ENCODE data around the gene HOXC4. TPM values are rescaled to one million over a fixed set of nuclear protein-coding genes. Genes with fewer than 3 reads are reported as not detected.
"Not testable (repeated sequence)": the region's sequence is repeated elsewhere in the genome, so short reads cannot be mapped to it uniquely, and the experiment has no call there.

Gene HOXC4
- total RNA-seq, 4 donors from 2014 or later, result 1.1 to 3.1 (median 1.3) TPM

- intact Hi-C loops (cut with DNase I), result no loop called here
- Histone ChIP-seq H3K27ac (peak overlapping the region; percentile 90 to 94 (median 91)), H3K9me3 (no peaks in the 10 kb centered on the region), H3K4me1 (peaks cover 0 to 37% (median 0%) of the 10 kb centered on the region in 3 donors), H3K4me3 (peak overlapping the region; percentile 28 to 62 (median 50)), H3K36me3 (no peaks in the 10 kb centered on the region), H3K27me3 (no peaks in the 10 kb centered on the region)
- WGBS, 2 donors, result 0 to 3% methylated on average over 14 to 16 of the region's 36 CpGs
- no peak for DNase-seq
- TF ChIP-seq CTCF (IDR thresholded peaks at IDR 0.05), result no peak
- no peak for TF ChIP-seq POLR2A (IDR thresholded peaks at IDR 0.05)
Observed at GRCh38 chr12:54082397-54082892, 28.8 kb downstream of the HOXC4 start.

- H3K4me3 ChIP-seq; DNase-seq; H3K36me3 ChIP-seq; H3K9me3 ChIP-seq; intact Hi-C loops (cut with DNase I); H3K27ac ChIP-seq: not testable (repeated sequence)
- peaks cover 0 to 13% (median 0%) of the 10 kb centered on the region in 3 donors for H3K4me1 ChIP-seq
- H3K27me3 ChIP-seq, result peaks cover 0 to 21% (median 0%) of the 10 kb centered on the region in 4 donors
Observed at GRCh38 chr12:54088011-54088410, 34.4 kb downstream of the HOXC4 start.

GRCh38 chr12:54089465-54089864 lies 35.8 kb downstream of the HOXC4 start:
- H3K27ac ChIP-seq; H3K9me3 ChIP-seq; DNase-seq; H3K4me1 ChIP-seq; intact Hi-C loops (cut with DNase I); H3K4me3 ChIP-seq; H3K36me3 ChIP-seq: not testable (repeated sequence)
- peaks cover 0 to 21% (median 0%) of the 10 kb centered on the region in 4 donors for H3K27me3 ChIP-seq
- 81 to 96% methylated on average over 6 of the region's 6 CpGs for WGBS, 2 donors

- Histone ChIP-seq H3K27me3 (peaks cover 0 to 21% (median 0%) of the 10 kb centered on the region in 4 donors), H3K4me3 (peak overlapping the region in 3 of 4 donors; percentile 31 to 54 (median 32))
- 0 to 1% methylated on average over 9 to 14 of the region's 37 CpGs for WGBS, 2 donors
- H3K9me3 ChIP-seq; H3K27ac ChIP-seq; intact Hi-C loops (cut with DNase I); H3K36me3 ChIP-seq; DNase-seq; H3K4me1 ChIP-seq: not testable (repeated sequence)
Observed at GRCh38 chr12:54090312-54090711, 36.7 kb downstream of the HOXC4 start.

GRCh38 chr12:54092943-54093342 lies 39.3 kb downstream of the HOXC4 start:
- H3K4me1 ChIP-seq; H3K27ac ChIP-seq; H3K9me3 ChIP-seq; intact Hi-C loops (cut with DNase I); H3K36me3 ChIP-seq; DNase-seq; H3K4me3 ChIP-seq: not testable (repeated sequence)
- WGBS, 2 donors, result 40 to 43% methylated on average over 2 of the region's 2 CpGs
- peaks cover 0 to 21% (median 0%) of the 10 kb centered on the region in 4 donors for H3K27me3 ChIP-seq

GRCh38 chr12:54095928-54096327 lies 42.3 kb downstream of the HOXC4 start:
- 59 to 70% methylated on average over 5 of the region's 5 CpGs for WGBS, 2 donors
- H3K27ac ChIP-seq; H3K4me1 ChIP-seq; H3K36me3 ChIP-seq; intact Hi-C loops (cut with DNase I); DNase-seq; H3K27me3 ChIP-seq; H3K9me3 ChIP-seq; H3K4me3 ChIP-seq: not testable (repeated sequence)

GRCh38 chr12:54098644-54099043 lies 45.0 kb downstream of the HOXC4 start:
- H3K4me3 ChIP-seq; intact Hi-C loops (cut with DNase I); H3K36me3 ChIP-seq; DNase-seq; H3K9me3 ChIP-seq; H3K27me3 ChIP-seq; H3K27ac ChIP-seq; H3K4me1 ChIP-seq: not testable (repeated sequence)
- WGBS, 2 donors, result 75 to 78% methylated on average over 2 of the region's 2 CpGs

- intact Hi-C loops (cut with DNase I); H3K9me3 ChIP-seq; H3K4me1 ChIP-seq; DNase-seq; H3K27ac ChIP-seq; H3K36me3 ChIP-seq; H3K4me3 ChIP-seq: not testable (repeated sequence)
- 76 to 78% methylated on average over 6 of the region's 6 CpGs for WGBS, 2 donors
- H3K27me3 ChIP-seq, result peaks cover 0 to 11% (median 0%) of the 10 kb centered on the region in 4 donors
Observed at GRCh38 chr12:54100588-54100987, 47.0 kb downstream of the HOXC4 start.

GRCh38 chr12:54102223-54102622 lies 48.6 kb downstream of the HOXC4 start:
- WGBS, 2 donors, result 53 to 76% methylated on average over 5 to 6 of the region's 6 CpGs
- H3K36me3 ChIP-seq; H3K27ac ChIP-seq; intact Hi-C loops (cut with DNase I); H3K4me1 ChIP-seq; H3K9me3 ChIP-seq; DNase-seq; H3K4me3 ChIP-seq: not testable (repeated sequence)
- H3K27me3 ChIP-seq, result peaks cover 0 to 24% (median 0%) of the 10 kb centered on the region in 4 donors

- H3K4me1 ChIP-seq; H3K9me3 ChIP-seq; H3K27ac ChIP-seq; intact Hi-C loops (cut with DNase I); H3K36me3 ChIP-seq; H3K4me3 ChIP-seq; DNase-seq: not testable (repeated sequence)
- no CpG with 5 or more reads among the region's 1 CpG for WGBS, 2 donors
- H3K27me3 ChIP-seq, result peaks cover 0 to 40% (median 0%) of the 10 kb centered on the region in 4 donors
Observed at GRCh38 chr12:54103827-54104226, 50.2 kb downstream of the HOXC4 start.
